KMS-11 (cell line): ENCODE measurements around the gene KRI1.

Source experiments
- H2AFZ ChIP-seq: fragments of 200-600 bp; sonication (generic); 2 replicates; pipeline ENCODE4 v1.6.1; 2016; ENCODE audit warnings: antibody characterized with exemption, mixed run types, low read depth
- H3K27ac ChIP-seq: fragments of 200-600 bp; sonication (generic); 2 replicates; pipeline ENCODE4 v1.6.1; 2016; ENCODE audit warnings: mild to moderate bottlenecking, mixed run types
- H3K27me3 ChIP-seq: fragments of 200-600 bp; sonication (generic); 2 replicates; pipeline ENCODE4 v1.6.1; 2017; ENCODE audit warnings: mild to moderate bottlenecking, low read depth, mixed run types, moderate library complexity; ENCODE audit not compliant: insufficient read depth
- H3K36me3 ChIP-seq: fragments of 200-600 bp; sonication (generic); 2 replicates; pipeline ENCODE4 v1.6.1; 2017; ENCODE audit warnings: mild to moderate bottlenecking, mixed run types; ENCODE audit not compliant: insufficient read depth
- H3K4me1 ChIP-seq: fragments of 200-600 bp; sonication (generic); 2 replicates; pipeline ENCODE4 v1.6.1; 2016; ENCODE audit warnings: mild to moderate bottlenecking, low read depth, mixed run types; ENCODE audit not compliant: poor library complexity, severe bottlenecking
- H3K4me2 ChIP-seq: fragments of 200-600 bp; sonication (generic); 2 replicates; pipeline ENCODE4 v1.7.0; 2016; ENCODE audit warnings: mild to moderate bottlenecking, mixed run types
- H3K4me3 ChIP-seq: fragments of 200-600 bp; sonication (generic); IDR thresholded peaks from 2 replicates; pipeline ENCODE4 v1.6.1; 2017; ENCODE audit warnings: low read depth, low read length, mixed read lengths; ENCODE audit not compliant: insufficient read depth
- H3K79me2 ChIP-seq: fragments of 200-600 bp; sonication (generic); 2 replicates; pipeline ENCODE4 v1.6.1; 2016; ENCODE audit warnings: low read depth, mixed run types; ENCODE audit not compliant: insufficient read depth
- H3K9ac ChIP-seq: fragments of 200-600 bp; sonication (generic); 2 replicates; pipeline ENCODE4 v1.6.1; 2016; ENCODE audit warnings: mild to moderate bottlenecking, mixed run types
- H4K20me1 ChIP-seq: fragments of 200-600 bp; sonication (generic); 2 replicates; pipeline ENCODE4 v1.6.1; 2016; ENCODE audit warnings: mild to moderate bottlenecking, mixed run types; ENCODE audit not compliant: insufficient read depth
- TF ChIP-seq, protein P1 (sequence below): fragments of 200-600 bp; sonication (generic); conservative IDR thresholded peaks from 2 replicates; pipeline ENCODE4 v1.6.1; 2017; ENCODE audit warnings: low read depth, mild to moderate bottlenecking, antibody characterized with exemption, low read length, moderate library complexity, mixed read lengths

Gene KRI1

DNA sequence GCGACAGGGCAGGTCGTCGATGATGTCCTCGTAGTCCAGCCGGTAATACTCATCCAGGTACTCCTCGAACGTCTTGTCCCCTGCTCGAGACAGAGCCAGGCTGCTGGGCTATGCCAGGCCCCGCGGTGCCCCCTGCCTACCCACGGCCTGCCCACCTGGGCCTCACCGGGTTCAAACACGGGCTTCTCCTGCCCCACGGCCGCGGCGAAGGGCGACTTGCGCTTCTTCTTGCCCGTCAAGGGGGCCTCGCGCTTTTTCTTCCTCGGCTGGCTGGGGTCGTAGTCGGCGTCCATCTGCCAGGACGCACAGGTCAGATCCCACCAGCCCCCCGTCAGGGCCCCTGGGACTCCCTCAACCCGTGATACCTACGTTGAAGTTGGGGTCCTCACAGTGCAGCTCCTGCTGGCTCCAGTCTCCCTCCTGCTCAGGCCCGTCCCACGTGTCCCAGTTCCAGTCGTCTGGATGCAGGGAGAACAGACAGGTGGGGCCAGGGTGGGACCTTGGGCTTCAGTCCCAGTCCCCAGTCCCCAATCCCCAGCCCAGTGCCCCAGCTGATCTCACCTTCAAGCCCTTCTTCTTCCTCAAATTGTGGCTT lies 8.1 kb downstream of the KRI1 start:
- Histone ChIP-seq H2AFZ (no peak overlapping the region), H3K79me2 (no peaks in the 10 kb centered on the region), H3K27me3 (no peaks in the 10 kb centered on the region), H4K20me1 (no peaks in the 10 kb centered on the region), H3K27ac (no peak overlapping the region), H3K4me3 (no peak overlapping the region), H3K4me1 (peaks cover 6% of the 10 kb centered on the region), H3K36me3 (peaks cover 5% of the 10 kb centered on the region; the same call in 1 of the 2 replicates), H3K4me2 (no peak overlapping the region), H3K9ac (no peak overlapping the region)
- TF ChIP-seq, protein P1, sequence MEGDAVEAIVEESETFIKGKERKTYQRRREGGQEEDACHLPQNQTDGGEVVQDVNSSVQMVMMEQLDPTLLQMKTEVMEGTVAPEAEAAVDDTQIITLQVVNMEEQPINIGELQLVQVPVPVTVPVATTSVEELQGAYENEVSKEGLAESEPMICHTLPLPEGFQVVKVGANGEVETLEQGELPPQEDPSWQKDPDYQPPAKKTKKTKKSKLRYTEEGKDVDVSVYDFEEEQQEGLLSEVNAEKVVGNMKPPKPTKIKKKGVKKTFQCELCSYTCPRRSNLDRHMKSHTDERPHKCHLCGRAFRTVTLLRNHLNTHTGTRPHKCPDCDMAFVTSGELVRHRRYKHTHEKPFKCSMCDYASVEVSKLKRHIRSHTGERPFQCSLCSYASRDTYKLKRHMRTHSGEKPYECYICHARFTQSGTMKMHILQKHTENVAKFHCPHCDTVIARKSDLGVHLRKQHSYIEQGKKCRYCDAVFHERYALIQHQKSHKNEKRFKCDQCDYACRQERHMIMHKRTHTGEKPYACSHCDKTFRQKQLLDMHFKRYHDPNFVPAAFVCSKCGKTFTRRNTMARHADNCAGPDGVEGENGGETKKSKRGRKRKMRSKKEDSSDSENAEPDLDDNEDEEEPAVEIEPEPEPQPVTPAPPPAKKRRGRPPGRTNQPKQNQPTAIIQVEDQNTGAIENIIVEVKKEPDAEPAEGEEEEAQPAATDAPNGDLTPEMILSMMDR, result no peak

DNA sequence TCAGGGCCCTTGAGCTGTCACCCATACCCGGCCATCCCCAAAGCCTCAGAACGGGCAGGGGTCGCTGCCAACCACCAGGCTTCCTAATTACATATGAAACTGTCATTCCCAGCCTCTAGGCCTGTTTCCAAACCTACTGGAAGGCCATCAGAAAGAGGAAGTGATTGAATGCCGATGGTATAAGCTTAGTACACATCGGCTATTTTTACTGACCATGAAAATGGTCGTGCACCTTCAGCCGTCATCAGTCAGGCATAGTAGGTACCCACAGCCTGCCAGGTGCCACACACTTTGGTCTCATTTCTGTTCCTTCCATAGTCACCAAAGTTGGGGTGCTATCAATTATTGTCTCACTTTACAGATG lies 10.2 kb downstream of the KRI1 start:
- TF ChIP-seq, protein P1, result no peak
- Histone ChIP-seq H4K20me1 (no peaks in the 10 kb centered on the region), H3K27ac (no peak overlapping the region), H3K4me2 (no peak overlapping the region), H3K9ac (no peak overlapping the region), H3K79me2 (no peaks in the 10 kb centered on the region), H3K36me3 (peaks cover 5% of the 10 kb centered on the region; the same call in 1 of the 2 replicates), H3K27me3 (no peaks in the 10 kb centered on the region), H3K4me1 (peaks cover 6% of the 10 kb centered on the region), H2AFZ (no peak overlapping the region), H3K4me3 (no peak overlapping the region)

DNA sequence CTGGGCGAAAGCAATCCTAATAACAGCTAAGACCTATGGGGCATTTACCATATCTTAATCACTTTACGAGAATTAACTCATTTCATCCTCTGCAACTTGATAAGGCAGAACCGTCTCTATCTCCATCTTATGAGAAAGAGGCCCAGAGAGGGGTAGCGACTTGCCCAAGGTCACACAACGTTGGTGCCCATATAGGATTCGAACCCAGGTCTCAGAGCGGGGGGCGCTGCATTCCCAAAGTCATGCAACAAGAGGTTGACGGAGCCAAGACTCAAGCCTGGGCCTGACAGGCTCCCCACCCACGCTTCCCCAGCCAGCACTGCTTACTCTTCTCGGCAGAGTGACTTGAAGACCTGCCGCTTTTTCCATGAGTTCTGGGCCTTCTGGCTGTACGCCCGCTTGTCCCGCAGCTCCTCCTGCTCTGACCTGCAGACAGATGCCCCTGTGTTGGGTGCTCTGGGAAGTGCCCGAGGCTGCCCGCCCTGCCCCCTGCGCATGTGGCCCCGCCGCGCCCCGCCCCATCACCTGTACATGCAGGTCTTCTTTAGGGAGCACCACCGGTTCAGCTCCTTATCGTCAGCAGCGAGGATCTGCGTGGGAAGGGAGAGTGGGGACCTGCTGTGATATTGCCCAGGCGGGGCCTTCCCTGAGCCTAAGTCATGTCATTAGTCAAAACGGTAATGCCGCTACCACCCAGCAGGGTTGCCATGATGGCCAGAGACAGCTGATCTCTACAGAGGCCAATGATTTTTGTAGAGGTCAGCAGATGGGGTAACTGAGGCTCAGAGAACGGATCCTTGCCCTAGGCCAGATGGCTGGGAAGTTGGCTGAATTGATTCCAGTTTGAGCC lies 10.8 kb downstream of the KRI1 start:
- no peak overlapping the region for H3K4me3 ChIP-seq
- H3K36me3 ChIP-seq, result peaks cover 5% of the 10 kb centered on the region; the same call in 1 of the 2 replicates
- TF ChIP-seq, protein P1, result no peak
- no peak overlapping the region for H3K4me2 ChIP-seq
- H4K20me1 ChIP-seq, result no peaks in the 10 kb centered on the region
- H3K27me3 ChIP-seq, result no peaks in the 10 kb centered on the region
- H3K27ac ChIP-seq, result no peak overlapping the region
- H3K4me1 ChIP-seq, result peaks cover 6% of the 10 kb centered on the region
- no peak overlapping the region for H2AFZ ChIP-seq
- no peak overlapping the region for H3K9ac ChIP-seq
- no peaks in the 10 kb centered on the region for H3K79me2 ChIP-seq

DNA sequence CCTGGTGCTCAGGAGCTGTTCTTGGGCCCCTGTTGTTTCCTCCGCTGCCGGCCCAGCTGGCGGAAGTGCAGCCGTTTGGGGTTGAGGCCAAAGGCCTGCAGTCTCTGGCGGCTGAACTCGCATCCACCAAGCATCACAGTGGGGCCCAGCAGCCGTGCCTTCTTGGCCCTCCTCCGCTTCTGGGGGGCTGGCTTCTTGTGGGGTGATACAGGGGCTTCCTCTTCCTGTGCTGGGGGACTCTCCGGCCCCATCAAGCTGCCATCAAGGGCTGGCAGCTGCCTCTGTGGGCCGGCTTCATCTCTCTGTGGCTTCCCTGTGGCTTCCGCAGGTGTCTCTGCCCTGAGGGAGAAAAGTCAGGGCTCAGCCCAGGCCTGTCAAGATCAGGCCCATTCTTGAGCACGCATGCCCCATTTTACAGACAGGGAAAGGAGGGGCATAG lies 11.8 kb downstream of the KRI1 start:
- Histone ChIP-seq H3K9ac (no peak overlapping the region), H3K36me3 (peaks cover 5% of the 10 kb centered on the region; the same call in 1 of the 2 replicates), H4K20me1 (no peaks in the 10 kb centered on the region), H3K27me3 (no peaks in the 10 kb centered on the region), H3K79me2 (no peaks in the 10 kb centered on the region), H3K4me1 (peaks cover 6% of the 10 kb centered on the region), H3K4me2 (no peak overlapping the region), H3K27ac (no peak overlapping the region), H2AFZ (no peak overlapping the region), H3K4me3 (no peak overlapping the region)
- TF ChIP-seq, protein P1, result no peak
